Rectal smooth muscle tissue (tissue), 1 donor: ENCODE measurements around the gene TRIM49D2.
"Not testable (repeated sequence)": the region's sequence is repeated elsewhere in the genome, so short reads cannot be mapped to it uniquely, and the experiment has no call there.

ENCODE experiments used
- H3K27ac ChIP-seq: one replicate; pipeline ENCODE4 v1.7.0; 2013; ENCODE audit warnings: low read depth, low read length, inconsistent platforms
- H3K27me3 ChIP-seq: one replicate; pipeline ENCODE4 v1.7.0; 2013; ENCODE audit warnings: low read length; ENCODE audit not compliant: control insufficient read depth, insufficient read depth
- H3K36me3 ChIP-seq: one replicate; pipeline ENCODE4 v1.7.0; 2013; ENCODE audit warnings: low read length; ENCODE audit not compliant: control insufficient read depth, insufficient read depth
- H3K4me1 ChIP-seq: one replicate; pipeline ENCODE4 v1.7.0; 2013; ENCODE audit warnings: low read length; ENCODE audit not compliant: control insufficient read depth, insufficient read depth
- H3K4me3 ChIP-seq: one replicate; pipeline ENCODE4 v1.7.0; 2013; ENCODE audit warnings: low read length
- H3K9ac ChIP-seq: one replicate; pipeline ENCODE4 v1.7.0; 2013; ENCODE audit warnings: low read length

Gene TRIM49D2

DNA sequence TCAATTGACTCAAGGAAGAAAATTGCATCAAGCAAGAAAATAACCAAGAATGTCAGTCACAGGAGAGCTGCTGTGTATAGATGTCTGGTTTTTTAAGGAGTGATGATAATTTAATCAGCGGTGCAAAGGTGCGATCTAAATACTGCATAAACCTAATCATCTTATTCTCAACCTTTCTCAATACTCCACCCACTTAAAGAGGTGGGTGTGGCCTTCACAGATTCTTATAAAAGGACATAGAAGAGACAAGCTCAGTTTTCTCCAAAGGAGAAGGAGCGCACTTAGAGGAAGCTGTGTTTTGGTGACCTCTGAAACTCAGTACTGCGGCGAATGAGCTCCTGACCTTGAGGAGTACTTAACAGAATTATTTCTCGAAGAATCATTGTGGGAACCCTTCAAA lies at the start of gene TRIM49D2:
Gene TRIM49D2 (plus strand): TSS at position 301 of the 400 bp plus-strand sequence. CDS start 2,698 bp downstream, outside the sequence.
- not testable (repeated sequence) for H3K9ac ChIP-seq, H3K27me3 ChIP-seq, H3K4me1 ChIP-seq, H3K36me3 ChIP-seq, H3K27ac ChIP-seq, H3K4me3 ChIP-seq

GRCh38 chr11:89877511-89877910 lies 46.4 kb upstream of the TRIM49D2 start:
- H3K9ac ChIP-seq, H3K4me3 ChIP-seq, H3K4me1 ChIP-seq, H3K36me3 ChIP-seq, H3K27me3 ChIP-seq, H3K27ac ChIP-seq: not testable (repeated sequence)

DNA sequence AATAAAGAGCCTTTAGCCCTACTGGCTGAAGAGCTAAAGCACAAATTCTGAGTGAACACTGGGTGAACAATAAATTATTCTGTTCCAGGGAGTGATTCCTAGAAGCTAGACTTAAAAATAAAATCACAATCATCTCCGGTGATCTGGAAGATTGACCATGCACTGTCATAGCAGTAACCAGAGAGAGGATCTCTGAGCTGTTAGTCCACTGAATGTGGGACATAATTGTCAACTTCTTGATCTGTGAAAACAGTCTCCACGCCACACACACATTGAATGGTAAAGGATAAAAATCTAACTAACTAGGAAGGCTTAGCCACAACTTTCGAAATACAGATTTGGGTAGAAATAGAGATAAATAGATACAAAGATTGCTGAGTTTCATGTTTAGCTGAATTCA lies 30.6 kb upstream of the TRIM49D2 start:
- not testable (repeated sequence) for H3K4me1 ChIP-seq, H3K27me3 ChIP-seq, H3K27ac ChIP-seq, H3K4me3 ChIP-seq, H3K36me3 ChIP-seq, H3K9ac ChIP-seq

DNA sequence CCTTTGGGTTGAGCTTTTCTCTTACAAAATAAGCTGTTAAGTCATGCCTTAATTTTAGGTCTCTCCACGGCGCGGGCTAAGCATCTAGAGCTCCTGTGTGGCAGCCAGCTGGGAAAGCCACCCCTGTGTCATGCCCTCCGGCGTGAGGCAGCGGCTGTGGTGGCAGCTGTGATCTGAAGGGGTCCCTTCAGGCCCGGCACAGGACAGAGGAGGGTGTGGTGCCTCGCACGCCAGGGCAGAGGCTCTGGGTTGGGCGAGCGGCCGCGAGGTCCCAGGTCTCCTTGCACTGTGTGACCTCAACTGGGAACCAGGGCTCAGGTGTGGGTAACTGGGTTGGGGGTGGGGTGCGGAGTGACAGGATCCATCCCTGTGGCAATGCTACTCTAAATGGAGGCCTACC lies 23.1 kb upstream of the TRIM49D2 start:
- not testable (repeated sequence) for H3K36me3 ChIP-seq, H3K4me3 ChIP-seq, H3K4me1 ChIP-seq, H3K9ac ChIP-seq, H3K27me3 ChIP-seq, H3K27ac ChIP-seq

DNA sequence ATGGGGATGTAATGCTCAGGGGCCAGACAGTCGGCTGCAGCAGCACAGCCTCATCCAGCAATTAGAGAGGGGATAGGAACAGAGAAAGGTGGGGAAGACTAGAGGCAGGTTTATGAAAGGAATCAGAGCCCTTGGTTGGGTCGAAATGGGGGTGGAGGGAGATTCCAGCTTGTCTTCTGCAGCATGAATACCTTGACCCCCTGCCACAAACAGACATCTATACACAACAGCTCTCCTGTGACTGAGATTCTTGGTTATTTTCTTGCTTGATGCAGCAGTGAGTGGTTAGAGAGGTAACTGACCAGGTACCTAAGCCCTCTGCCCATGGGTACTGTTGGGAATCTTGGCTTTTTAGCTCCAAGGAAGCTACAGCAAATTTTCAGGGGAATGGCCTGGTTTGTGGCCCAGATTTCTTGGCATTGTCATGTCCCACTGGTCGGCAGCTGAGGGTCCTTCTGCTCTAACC lies 1.6 kb upstream of the TRIM49D2 start, which contains the start of gene TRIM49D1:
Gene TRIM49D1 (minus strand): TSS at position 51 of the 466 bp plus-strand sequence. CDS start 4,535 bp downstream, outside the sequence.
- Histone ChIP-seq H3K27ac (no peak within 1 kb of the TSS), H3K36me3 (no peaks in the 10 kb centered on the region), H3K4me3 (no peak within 1 kb of the TSS), H3K4me1 (no peaks in the 10 kb centered on the region), H3K9ac (no peak within 1 kb of the TSS), H3K27me3 (no peaks in the 10 kb centered on the region)

DNA sequence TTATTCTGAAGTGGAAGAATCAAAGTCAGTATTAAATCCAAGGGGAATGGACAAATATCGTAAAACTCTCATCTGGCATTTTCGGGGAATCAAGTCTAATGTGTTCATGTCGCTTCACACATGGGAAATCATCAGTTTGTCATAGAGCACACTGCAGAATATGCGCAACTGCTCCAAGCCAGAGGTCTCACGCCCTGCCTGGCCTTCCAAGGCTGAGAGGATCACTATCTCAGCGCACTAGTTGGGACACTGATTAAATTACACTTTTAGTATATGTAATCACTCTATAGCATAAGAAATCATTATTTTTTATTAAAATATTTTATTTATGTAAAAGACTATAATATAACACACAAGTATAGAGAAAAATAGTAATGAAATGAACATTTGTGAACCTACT lies 37.0 kb downstream of the TRIM49D2 start:
- not testable (repeated sequence) for H3K36me3 ChIP-seq, H3K27ac ChIP-seq, H3K4me3 ChIP-seq, H3K9ac ChIP-seq, H3K27me3 ChIP-seq, H3K4me1 ChIP-seq

DNA sequence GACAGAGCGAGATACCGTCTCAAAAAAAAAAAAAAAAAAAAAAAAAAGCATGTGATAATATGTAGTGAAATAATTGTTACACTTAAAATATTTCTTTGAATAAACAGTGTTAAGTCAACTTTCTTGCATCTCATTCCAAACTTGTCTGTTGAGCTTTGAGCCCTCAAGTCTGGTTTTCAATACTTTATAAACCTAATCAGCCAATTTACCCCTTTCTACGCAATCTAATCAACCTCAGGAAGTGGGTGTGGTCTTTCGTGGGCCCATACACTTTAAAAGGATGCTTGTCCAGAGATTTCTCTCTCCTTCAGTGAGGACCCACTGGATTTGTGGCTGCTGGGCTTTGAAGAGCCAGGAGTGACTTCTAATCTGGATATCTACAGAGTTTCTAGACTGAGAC lies 41.9 kb downstream of the TRIM49D2 start, which contains the start of gene TRIM64:
Gene TRIM64 (plus strand): TSS at position 301 of the 400 bp plus-strand sequence. CDS start 2,467 bp downstream, outside the sequence.
- not testable (repeated sequence) for H3K27me3 ChIP-seq, H3K4me3 ChIP-seq, H3K27ac ChIP-seq, H3K4me1 ChIP-seq, H3K36me3 ChIP-seq, H3K9ac ChIP-seq
